ENCODE data around the gene HMGN4. TPM values are rescaled to one million over a fixed set of nuclear protein-coding genes. Genes with fewer than 3 reads are reported as not detected.
"Not testable (repeated sequence)": the region's sequence is repeated elsewhere in the genome, so short reads cannot be mapped to it uniquely, and the experiment has no call there.

The HMGN4 gene
- polyA plus RNA-seq, 1 experiment: 72.3 TPM

GRCh38 chr6:26521600-26522391 is 16.4 kb upstream of the HMGN4 start:
- TF ChIP-seq CTCF (IDR thresholded peaks at IDR 0.05; ENCODE audit: low read depth, low read length): peak; percentile 18; the same call in 1 of the 2 replicates
- DNase-seq (ENCODE audit: low read depth, low spot score): no peak
- peak overlapping the region; percentile 59 for H3K4me3 ChIP-seq (ENCODE audit: low read depth, low read length)
- POLR2A ChIA-PET: interaction anchor here (0.8 to 1.5 kb wide), 2 partner anchors 11 to 16 kb away, joined by 4 to 6 read pairs; no protein-coding TSS in a partner anchor
- peak overlapping the region; percentile 67 for H3K27ac ChIP-seq (ENCODE audit: low read depth, low read length)
- H3K9me3 ChIP-seq (ENCODE audit: control insufficient read depth, insufficient read depth, low read length): no peaks in the 10 kb centered on the region; the same call in 1 of the 2 replicates
- CTCF ChIA-PET: interaction anchor here (1.5 kb wide), 1 partner anchor 11 kb away, joined by 7 read pairs; no protein-coding TSS in a partner anchor
- no peaks in the 10 kb centered on the region for H3K27me3 ChIP-seq (ENCODE audit: control insufficient read depth, insufficient read depth, low read length)

GRCh38 chr6:26522486-26523228 is 15.5 kb upstream of the HMGN4 start:
- Histone ChIP-seq H3K27ac (ENCODE audit: low read depth, low read length) (peak overlapping the region; percentile 67), H3K4me3 (ENCODE audit: low read depth, low read length) (peak overlapping the region; percentile 59)
- DNase-seq (ENCODE audit: low read depth, low spot score); POLR2A ChIA-PET; H3K9me3 ChIP-seq (ENCODE audit: control insufficient read depth, insufficient read depth, low read length); H3K27me3 ChIP-seq (ENCODE audit: control insufficient read depth, insufficient read depth, low read length): not testable (repeated sequence)
- CTCF ChIA-PET: interaction anchor here (0.9 kb wide), 1 partner anchor 34 kb away, joined by 3 read pairs; no protein-coding TSS in a partner anchor

- not testable (repeated sequence) for H3K27ac ChIP-seq (ENCODE audit: low read depth, low read length); H3K27me3 ChIP-seq (ENCODE audit: control insufficient read depth, insufficient read depth, low read length); H3K9me3 ChIP-seq (ENCODE audit: control insufficient read depth, insufficient read depth, low read length); H3K4me3 ChIP-seq (ENCODE audit: low read depth, low read length); DNase-seq (ENCODE audit: low read depth, low spot score)
- CTCF ChIA-PET: interaction anchor here (2.9 kb wide), 1 partner anchor 183 kb away, joined by 6 read pairs; no protein-coding TSS in a partner anchor
- POLR2A ChIA-PET: interaction anchor here (0.6 kb wide), 1 partner anchor 13 kb away, joined by 3 read pairs; no protein-coding TSS in a partner anchor
Measured at GRCh38 chr6:26524314-26524713, 13.9 kb upstream of the HMGN4 start.

- no peak overlapping the region for H3K27ac ChIP-seq (ENCODE audit: low read depth, low read length)
- POLR2A ChIA-PET: no interaction called here
- CTCF ChIA-PET: interaction anchor here (2.9 kb wide), 1 partner anchor 184 kb away, joined by 6 read pairs; no protein-coding TSS in a partner anchor
- DNase-seq (ENCODE audit: low read depth, low spot score): no peak
- no peaks in the 10 kb centered on the region; the same call in 1 of the 2 replicates for H3K9me3 ChIP-seq (ENCODE audit: control insufficient read depth, insufficient read depth, low read length)
- H3K27me3 ChIP-seq (ENCODE audit: control insufficient read depth, insufficient read depth, low read length): no peaks in the 10 kb centered on the region
- no peak for TF ChIP-seq CTCF (IDR thresholded peaks at IDR 0.05; ENCODE audit: low read depth, low read length)
- H3K4me3 ChIP-seq (ENCODE audit: low read depth, low read length): no peak overlapping the region
Measured at GRCh38 chr6:26524722-26525370, 13.3 kb upstream of the HMGN4 start.

GRCh38 chr6:26525838-26526237 is 12.3 kb upstream of the HMGN4 start:
- Histone ChIP-seq H3K27ac (ENCODE audit: low read depth, low read length) (no peak overlapping the region), H3K4me3 (ENCODE audit: low read depth, low read length) (no peak overlapping the region), H3K9me3 (ENCODE audit: control insufficient read depth, insufficient read depth, low read length) (no peaks in the 10 kb centered on the region; the same call in 1 of the 2 replicates), H3K27me3 (ENCODE audit: control insufficient read depth, insufficient read depth, low read length) (no peaks in the 10 kb centered on the region)
- CTCF ChIA-PET: interaction anchor here (2.9 kb wide), 1 partner anchor 185 kb away, joined by 6 read pairs; no protein-coding TSS in a partner anchor
- POLR2A ChIA-PET: no interaction called here
- no peak for TF ChIP-seq CTCF (IDR thresholded peaks at IDR 0.05; ENCODE audit: low read depth, low read length)
- no peak for DNase-seq (ENCODE audit: low read depth, low spot score)

Measured in AG04450 (cell line).